Measurements from ENCODE around the gene FOXP1.

DNA sequence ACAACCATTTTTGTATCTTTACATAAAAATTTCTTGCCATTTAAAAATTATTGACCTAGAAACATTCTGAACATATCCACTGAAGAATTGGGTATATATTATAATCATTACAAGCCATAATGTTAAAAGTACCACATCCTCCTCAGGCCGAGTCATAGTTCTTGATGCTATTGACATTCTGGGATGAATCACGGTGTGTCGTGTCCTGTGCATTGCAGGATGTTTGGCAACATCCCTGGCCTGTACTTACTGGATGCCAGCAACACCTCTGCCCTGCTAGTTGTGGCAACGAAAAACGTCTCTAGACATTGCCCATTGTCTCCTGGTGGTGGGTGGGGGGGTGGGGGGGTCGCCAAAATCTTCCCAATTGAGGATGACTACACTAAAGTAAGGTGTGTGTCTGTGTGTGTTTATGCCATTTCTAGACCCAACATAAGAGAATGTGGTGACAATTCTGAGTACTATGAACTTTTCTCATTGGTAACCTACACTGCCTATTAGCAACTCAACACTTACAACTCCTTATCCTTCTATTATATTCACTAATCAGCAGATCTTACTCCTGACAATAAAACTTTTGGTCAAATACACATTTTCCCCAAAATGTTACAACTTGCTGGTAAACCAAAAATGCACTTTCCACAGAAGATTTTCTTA lies 471.6 kb downstream of the FOXP1 start:
- TF ChIP-seq, protein P1, sequence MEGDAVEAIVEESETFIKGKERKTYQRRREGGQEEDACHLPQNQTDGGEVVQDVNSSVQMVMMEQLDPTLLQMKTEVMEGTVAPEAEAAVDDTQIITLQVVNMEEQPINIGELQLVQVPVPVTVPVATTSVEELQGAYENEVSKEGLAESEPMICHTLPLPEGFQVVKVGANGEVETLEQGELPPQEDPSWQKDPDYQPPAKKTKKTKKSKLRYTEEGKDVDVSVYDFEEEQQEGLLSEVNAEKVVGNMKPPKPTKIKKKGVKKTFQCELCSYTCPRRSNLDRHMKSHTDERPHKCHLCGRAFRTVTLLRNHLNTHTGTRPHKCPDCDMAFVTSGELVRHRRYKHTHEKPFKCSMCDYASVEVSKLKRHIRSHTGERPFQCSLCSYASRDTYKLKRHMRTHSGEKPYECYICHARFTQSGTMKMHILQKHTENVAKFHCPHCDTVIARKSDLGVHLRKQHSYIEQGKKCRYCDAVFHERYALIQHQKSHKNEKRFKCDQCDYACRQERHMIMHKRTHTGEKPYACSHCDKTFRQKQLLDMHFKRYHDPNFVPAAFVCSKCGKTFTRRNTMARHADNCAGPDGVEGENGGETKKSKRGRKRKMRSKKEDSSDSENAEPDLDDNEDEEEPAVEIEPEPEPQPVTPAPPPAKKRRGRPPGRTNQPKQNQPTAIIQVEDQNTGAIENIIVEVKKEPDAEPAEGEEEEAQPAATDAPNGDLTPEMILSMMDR (IDR thresholded peaks at IDR 0.05; ENCODE audit: insufficient read depth, low read length, poor library complexity, severe bottlenecking), result no peak
- TF ChIP-seq EZH2phosphoT487 (conservative IDR thresholded peaks at IDR 0.05; ENCODE audit: low read length), result no peak

Data from SU-DHL-6 (cell line).